Suppressor macrophage treated with lipopolysaccharide for 4 hours (primary cell): ENCODE measurements around the gene USP48.

Experiments used
- DNase-seq: peaks from one replicate; pipeline ENCODE4 v3.0.0-alpha.2; 2020

USP48 gene

GRCh38 chr1:21741206-21741605 lies 41.7 kb downstream of the USP48 start:
- no peak for DNase-seq

GRCh38 chr1:21736876-21737275 lies 46.1 kb downstream of the USP48 start:
- no peak for DNase-seq

- DNase-seq = no peak
These were observed 46.9 kb downstream of the USP48 start for GRCh38 chr1:21736011-21736410.

GRCh38 chr1:21734526-21734925 lies 48.4 kb downstream of the USP48 start:
- DNase-seq = no peak

GRCh38 chr1:21732664-21733063 lies 50.3 kb downstream of the USP48 start:
- no peak for DNase-seq

- DNase-seq = no peak
These were observed 57.1 kb downstream of the USP48 start for GRCh38 chr1:21725748-21726392.

- DNase-seq = no peak
These were observed 58.4 kb downstream of the USP48 start for GRCh38 chr1:21724570-21724969.

- DNase-seq = no peak
These were observed 58.9 kb downstream of the USP48 start for GRCh38 chr1:21724098-21724497.

- DNase-seq = peak; percentile 9
These were observed 61.5 kb downstream of the USP48 start for GRCh38 chr1:21721295-21721985.

- no peak for DNase-seq
These were observed 66.8 kb downstream of the USP48 start for GRCh38 chr1:21716169-21716568.

- DNase-seq = no peak
These were observed 75.1 kb downstream of the USP48 start for GRCh38 chr1:21707891-21708290.

- DNase-seq = no peak
These were observed 75.7 kb downstream of the USP48 start for GRCh38 chr1:21707086-21707840.

GRCh38 chr1:21706151-21706835 lies 76.7 kb downstream of the USP48 start:
- peak; percentile 56 for DNase-seq

- DNase-seq = no peak
These were observed 77.5 kb downstream of the USP48 start for GRCh38 chr1:21705303-21705980.

GRCh38 chr1:21704145-21704544 lies 78.8 kb downstream of the USP48 start:
- DNase-seq = peak; percentile 11

- peak; percentile 7 for DNase-seq
These were observed 79.5 kb downstream of the USP48 start for GRCh38 chr1:21703318-21703963.

GRCh38 chr1:21702780-21703179 lies 80.2 kb downstream of the USP48 start:
- no peak for DNase-seq

- no peak for DNase-seq
These were observed 81.5 kb downstream of the USP48 start for GRCh38 chr1:21701401-21701800.

GRCh38 chr1:21700094-21700493 lies 82.9 kb downstream of the USP48 start:
- DNase-seq = no peak

- no peak for DNase-seq
These were observed 86.0 kb downstream of the USP48 start for GRCh38 chr1:21696931-21697330.

GRCh38 chr1:21693732-21694131 lies 89.2 kb downstream of the USP48 start:
- DNase-seq = no peak

GRCh38 chr1:21691739-21692138 lies 91.2 kb downstream of the USP48 start:
- no peak for DNase-seq
